ENCODE measurements around the gene SH2D3C.

Gene SH2D3C

DNA sequence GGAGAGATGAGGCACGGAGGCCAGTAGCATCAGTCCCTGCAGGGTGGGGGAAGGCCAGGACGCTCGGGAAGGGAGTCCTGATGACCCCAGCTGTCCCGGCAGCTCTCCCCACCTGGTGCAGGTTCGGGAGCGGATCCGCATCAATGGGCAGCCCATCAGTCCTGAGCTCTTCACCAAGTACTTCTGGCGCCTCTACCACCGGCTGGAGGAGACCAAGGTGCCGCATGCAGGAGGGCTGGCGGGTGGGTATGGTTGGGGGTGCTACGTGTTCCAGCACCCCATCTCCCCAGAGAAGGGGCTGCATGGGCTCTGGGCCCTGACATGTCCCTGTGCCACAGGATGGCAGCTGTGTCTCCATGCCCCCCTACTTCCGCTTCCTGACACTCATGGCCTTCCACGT is 28.4 kb upstream of the SH2D3C start:
- DNase-seq, result no peak

DNA sequence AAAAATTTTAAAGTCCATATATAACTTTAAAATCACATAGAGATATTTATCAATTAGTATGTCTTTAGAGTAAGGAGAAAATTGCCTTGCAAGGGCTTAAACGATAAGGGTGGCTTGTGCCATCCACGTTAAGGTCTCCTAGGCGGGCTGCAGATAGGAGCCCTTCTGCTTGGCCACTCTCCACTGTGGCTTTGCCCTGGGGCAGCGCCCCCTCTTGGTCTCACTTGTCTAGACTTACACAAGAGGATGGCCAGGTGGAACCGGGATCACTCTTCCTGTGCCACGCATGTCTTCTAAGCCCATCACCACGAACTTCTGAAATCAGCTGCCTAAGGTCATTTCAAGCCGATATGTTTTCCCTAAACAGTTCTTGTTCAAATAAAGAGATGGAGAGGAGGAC is 27.2 kb upstream of the SH2D3C start:
- DNase-seq, result no peak

DNA sequence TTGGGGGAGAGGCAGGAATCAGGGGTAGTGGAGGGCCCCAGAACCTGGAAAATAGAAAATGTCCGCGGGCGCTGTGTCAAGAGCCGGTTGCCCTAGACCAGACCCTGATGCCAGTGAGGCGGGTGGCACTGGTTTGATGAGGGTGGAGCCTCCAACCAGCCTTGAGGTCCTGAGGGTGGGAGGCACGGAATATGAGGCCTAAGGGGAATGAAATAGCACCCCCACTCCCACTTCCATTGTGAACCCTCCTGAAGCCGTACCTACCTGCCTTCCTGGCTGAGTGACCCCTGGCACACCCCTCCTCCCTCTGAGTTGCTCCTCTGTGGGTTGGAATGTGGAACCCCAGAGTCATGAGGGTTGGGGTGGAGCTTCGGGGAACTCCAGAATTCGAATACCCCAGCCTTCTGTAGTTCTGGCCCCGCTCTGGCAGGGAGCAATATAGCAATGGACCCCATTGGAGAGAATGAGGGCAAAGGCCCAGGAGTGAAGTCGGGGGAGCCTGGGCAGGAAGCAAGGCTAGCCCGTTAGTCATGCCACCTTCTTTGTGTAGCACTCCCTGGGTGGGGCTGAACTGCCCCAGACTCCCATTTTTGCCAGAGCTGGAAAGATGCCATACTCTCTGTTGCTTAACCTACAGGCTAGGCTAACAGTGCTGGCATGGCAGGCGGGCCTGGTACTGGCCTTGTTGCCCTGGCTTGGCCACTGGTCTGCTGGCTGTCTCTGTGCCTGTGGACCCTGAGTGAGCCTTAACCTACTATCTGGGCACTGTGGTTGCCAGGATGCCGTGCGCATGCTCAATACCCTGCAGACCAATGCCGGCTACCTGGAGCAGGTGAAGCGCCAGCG is 25.3 kb upstream of the SH2D3C start:
- no peak for DNase-seq

DNA sequence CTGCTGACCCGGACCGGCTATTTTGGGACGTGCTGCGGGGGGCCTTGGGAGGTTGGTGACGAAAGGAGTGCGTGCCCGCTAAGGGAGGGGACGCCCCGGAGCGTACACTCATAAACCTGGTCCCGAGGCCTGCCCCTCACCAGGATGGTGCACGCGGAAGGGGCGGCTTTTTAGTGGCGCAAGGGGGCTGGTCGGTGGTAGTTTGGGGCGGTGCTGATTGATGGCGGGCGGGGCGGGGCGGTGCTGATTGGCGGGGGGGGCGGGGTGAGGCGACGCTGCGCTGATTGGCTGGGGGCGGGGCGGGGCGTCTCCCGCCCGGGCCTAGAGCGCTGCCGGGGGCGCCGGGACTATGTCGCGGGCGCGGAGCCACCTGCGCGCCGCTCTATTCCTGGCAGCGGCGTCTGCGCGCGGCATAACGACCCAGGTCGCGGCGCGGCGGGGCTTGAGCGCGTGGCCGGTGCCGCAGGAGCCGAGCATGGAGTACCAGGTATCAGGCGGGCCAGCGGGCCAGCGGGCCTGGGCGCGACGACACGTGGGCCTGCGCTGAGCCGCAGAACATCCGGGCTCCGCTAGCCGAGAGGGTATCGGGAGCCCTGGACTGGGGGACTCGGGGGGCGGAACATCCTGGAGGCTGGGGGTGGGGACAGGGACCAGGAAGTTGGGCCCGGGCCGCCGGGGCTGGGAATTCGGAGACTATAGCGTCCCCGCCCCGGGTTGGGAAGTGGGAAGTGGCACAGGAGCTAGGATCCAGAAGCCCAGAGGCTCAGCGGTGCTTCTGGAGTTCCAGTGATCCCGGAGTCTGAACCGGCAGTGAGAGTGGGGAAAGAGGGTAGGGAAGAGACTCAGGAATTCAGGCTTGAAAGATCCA is 24.3 kb upstream of the SH2D3C start, which contains the start of gene FPGS:
Gene FPGS, plus strand, starts transcription at position 307 of the 868 bp plus-strand sequence. Its CDS starts 43 bp downstream, at position 350.
- DNase-seq, result peak; percentile 70

DNA sequence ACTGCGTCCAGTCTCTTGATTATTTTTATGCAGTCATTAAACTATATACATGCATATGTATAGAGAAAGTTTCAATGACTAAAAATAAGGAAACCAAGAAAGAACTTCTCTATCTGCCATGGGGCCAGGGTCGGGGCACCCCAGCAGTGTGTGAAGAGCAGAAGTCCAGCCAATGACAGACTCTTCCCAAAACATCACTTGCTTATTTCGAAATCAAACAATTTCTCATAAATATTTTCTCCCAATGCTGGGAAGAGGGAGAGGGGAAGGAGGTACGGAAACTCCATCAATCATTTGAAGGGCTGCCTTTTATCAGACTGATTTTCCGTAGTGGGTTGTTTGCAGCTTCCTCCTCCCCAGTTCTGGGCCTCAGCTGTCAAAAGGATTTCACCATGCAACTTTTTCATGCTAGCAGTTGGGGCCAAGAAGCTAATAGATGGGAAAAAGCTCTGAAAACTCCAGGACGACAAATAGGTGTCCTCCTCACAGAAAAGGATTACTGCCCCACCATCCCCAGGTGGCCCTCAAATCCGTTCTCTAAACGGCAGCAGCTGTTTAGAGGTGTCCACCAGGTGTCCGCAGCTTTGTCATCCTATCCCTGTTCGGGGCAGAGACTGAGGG is 23.6 kb upstream of the SH2D3C start:
- DNase-seq, result no peak

DNA sequence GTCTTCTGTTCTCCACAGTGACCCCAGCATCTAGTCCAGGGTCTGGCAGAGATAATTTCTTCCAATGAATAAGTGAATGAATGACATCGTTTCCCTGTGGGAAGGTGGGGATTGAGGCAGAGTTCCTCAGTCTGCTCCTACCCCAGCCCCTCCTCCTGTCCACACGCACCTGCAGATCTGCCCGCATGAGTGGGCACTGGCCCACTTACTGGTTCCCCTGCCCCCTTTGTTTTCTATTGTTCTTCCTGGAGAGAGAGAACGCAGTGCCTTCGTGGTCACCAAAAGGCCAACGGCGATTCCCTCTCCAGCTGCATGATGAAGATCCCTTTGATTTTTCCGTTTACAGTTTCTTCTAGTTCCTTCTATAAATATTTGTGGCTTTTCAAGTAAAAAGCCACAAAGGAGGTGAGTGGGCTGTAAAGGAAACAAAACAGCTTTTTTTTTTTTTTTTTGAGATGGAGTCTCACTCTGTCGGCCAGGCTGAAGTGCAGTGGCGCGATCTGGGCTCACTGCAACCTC is 18.4 kb upstream of the SH2D3C start:
- DNase-seq, result no peak

DNA sequence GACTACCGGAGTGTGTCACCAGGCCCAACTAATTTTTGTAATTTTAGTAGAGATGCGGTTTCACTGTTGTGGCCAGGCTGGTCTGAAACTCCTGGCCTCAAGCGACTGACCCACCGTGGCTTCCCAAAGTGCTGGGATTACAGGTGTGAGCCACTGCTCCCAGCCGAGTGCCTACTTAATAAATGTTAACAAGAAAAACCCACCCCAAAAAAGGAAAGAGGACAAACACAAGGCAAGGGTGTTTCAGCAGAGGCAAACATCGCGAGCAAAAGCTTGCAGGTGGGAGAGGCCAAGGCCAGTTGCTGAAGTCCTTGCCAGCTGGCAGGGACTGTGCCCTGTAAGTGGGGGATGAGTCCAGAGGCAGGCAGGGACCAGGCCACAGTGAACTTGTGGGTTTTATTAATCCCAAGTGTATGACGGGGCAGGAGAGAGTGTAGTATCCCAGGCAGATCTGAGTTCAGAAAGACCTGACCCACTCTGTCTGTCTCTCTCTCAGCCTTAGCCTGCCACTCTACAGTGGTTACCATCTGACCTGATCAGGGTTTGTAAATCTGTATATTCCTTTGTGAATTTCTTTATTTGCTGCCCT is 17.9 kb upstream of the SH2D3C start:
- DNase-seq, result no peak

DNA sequence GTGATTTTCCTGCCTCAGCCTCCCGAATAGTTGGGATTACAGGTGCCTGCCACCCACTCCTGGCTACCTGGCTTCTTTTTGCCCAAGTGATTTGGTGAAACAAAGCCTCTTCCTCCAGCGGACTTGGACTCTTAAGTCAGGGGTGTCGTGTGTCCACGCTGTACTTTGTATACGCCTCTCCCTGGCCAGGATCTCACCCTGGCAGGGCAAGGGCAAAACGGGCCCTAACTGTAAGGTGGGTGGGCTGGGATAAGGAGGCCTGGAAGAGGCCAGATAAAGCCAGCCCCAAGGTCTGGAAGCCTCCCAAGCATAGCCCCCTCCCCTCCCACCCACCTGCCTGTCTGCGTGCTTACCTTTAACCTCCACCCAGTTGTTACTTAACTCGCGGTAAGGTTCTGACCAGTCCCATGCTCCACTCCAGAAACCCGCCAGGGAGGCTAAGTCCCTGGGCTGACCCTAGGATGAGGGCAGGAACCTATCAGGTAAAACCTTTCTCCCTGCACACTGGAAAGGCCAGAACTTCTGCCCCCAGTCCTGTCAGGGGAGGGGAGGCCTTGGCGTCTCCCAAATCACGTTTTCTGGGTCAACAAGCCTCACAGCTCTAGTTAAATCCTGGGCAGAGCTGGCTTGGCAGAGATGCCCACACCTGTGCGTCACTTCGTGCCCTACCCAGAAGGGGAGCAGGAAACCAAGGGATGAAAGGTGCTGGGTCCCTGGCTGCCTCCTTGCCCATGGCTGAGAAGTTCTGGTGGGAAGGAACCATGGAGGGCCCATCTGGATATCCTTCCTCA is 15.7 kb upstream of the SH2D3C start:
- no peak for DNase-seq

DNA sequence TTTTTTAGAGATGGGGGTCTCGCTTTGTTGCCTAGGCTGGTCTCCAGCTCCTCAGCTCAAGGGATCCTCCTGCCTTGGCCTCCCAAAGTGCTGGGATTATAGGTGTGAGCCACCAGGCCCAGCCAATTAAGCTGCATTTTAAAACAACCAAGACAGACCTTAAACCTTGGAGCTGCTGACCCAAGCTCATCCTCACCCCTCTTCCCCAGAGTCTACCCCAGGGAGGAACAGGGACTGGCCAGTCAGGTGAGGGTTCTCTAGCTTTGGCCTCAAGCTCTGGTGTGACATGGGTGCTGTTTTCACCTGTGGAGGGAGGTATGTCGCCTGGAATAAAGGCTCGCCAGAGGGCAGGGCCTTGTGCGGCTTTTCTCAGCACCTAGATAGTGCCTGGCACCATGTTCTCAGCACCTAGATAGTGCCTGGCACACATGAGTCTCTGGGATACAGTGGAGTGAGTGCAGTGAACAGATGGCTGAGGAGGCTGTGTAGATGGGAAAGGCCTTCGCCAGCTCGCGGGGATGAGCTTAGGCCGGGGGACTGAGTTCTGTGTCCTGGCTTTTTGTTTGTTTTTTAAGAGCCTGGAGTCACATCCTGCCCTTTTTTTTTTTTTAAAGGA is 14.7 kb upstream of the SH2D3C start:
- no peak for DNase-seq

DNA sequence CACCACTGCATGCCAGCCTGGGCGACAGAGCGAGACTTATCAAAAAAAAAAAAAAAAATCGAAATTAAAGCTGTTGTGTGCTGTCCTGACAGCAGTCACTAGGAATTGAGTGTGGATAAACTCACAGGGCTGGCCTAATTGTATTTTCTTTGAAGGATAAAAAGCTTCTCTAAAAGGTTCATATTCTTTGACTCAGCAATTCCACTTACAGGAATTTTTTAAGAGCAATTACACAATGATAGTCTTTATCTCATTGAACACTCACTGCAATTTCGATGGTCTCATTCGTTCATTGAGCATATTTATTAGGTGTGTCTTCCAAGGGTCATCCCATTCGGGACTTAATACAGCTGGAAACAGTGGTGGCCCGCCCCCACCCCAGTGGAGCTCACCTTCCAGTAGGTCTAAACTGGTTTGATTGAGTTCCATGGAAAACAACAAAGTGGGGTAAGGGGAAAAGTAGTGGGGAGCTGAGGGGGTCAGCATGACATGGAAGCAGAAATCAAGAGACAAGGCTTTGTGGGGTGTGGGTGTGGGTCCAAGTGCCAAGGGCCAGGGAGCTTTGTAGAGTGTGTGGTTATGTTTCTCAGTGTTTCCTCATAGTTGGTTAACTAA is 14.1 kb upstream of the SH2D3C start:
- DNase-seq, result no peak

DNA sequence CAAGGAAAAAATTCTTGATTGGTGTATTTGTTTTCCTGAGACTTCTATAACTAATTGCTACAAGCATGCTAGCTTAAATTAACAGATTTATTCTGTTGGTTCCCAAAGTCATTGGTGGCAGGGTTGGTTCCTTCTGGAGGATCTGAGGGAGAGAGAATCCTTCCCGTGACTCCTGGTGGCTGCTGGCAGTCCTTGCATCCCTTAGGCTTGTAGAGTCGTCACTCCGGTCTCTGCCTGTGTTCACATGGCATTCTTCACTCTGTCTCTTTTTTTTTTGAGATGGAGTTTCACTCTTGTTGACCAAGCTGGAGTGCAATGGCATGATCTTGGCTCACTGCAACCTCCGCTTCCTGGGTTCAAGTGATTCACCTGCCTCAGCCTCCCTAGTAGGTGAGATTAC is 12.6 kb upstream of the SH2D3C start:
- DNase-seq, result no peak

DNA sequence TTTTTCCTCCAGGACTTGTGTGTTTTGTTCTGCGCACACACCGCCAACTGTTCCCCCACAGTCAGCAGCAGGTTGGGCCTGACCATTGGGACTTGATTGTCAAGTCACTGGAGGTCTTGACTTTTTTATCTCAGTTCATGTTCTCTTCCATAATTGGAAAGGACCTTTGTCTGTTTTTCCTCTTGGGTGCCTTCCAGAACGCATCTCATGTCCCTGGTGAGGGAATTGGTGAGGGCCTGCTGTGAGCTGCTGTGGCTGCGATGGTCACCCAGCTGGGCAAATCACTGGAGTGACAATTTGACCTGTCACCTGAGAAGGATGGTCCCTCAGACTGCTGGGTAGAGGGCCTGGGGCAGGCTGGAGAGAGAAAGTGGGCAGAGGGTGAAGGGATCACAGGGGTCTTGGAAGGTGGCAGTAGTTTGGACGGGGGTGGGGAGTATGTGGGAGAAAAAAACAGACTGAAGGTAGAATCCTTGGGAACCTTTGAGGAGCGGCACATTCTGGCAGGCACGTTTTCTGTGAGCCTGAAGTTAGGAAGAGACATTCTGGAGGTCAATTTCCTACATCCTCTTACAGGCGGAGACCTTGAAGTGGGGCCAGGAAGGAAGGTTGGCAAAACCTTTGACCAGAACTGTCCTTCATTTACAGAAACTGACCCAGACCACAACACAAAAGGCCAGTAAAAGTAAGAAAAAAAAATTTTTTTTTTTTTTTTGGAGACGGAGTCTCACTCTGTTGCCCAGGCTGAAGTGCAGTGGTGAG is 11.8 kb upstream of the SH2D3C start:
- no peak for DNase-seq

DNA sequence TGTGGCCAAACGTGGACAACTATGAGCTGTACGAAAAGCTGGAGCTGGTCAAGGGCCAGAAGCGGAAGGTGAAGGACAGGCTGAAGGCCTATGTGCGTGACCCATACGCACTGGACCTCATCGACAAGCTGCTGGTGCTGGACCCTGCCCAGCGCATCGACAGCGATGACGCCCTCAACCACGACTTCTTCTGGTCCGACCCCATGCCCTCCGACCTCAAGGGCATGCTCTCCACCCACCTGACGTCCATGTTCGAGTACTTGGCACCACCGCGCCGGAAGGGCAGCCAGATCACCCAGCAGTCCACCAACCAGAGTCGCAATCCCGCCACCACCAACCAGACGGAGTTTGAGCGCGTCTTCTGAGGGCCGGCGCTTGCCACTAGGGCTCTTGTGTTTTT is 10.7 kb upstream of the SH2D3C start:
- no peak for DNase-seq

DNA sequence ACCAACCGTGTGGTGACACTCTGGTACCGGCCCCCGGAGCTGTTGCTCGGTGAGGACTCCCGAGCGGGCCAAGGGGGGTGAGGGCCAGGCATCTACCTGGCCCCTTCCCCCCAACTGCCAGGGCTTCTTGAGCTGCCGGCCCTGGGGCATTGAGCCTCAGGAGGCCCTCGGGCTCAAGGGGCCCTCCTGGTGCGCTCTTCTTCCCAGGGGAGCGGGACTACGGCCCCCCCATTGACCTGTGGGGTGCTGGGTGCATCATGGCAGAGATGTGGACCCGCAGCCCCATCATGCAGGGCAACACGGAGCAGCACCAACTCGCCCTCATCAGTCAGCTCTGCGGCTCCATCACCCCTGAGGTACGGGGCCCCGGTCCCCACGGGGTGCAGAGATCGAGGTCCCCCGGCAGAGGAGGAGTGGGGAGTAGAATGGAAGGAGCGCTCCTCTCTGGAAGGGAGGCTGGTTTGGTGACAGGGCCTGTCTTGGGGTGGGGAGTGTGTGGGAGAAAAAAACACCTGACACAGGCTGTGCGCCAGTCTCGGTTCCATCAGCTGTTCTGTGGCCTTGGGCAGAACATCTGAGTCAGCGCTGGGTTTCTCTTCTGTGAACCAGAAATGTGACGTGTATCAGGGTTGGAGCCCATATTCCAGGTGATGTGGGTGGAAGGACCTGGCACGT is 10.0 kb upstream of the SH2D3C start:
- no peak for DNase-seq

DNA sequence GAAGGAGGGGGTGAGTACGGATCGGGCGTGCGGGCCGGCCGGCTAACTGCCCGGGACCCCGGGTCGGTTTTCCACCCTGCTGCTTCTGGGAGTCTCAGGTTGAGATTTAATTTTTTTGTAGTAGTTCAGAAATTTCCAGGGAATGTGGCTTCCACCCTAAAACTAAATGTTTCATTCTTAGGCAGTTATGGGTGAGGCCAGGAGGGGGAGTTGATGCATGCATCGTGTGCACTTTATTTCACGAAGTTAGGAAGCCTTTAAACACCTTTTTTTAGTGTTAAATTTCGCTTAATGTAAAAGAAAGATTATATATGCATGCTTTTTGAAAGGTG is 8.3 kb upstream of the SH2D3C start:
- DNase-seq, result no peak

DNA sequence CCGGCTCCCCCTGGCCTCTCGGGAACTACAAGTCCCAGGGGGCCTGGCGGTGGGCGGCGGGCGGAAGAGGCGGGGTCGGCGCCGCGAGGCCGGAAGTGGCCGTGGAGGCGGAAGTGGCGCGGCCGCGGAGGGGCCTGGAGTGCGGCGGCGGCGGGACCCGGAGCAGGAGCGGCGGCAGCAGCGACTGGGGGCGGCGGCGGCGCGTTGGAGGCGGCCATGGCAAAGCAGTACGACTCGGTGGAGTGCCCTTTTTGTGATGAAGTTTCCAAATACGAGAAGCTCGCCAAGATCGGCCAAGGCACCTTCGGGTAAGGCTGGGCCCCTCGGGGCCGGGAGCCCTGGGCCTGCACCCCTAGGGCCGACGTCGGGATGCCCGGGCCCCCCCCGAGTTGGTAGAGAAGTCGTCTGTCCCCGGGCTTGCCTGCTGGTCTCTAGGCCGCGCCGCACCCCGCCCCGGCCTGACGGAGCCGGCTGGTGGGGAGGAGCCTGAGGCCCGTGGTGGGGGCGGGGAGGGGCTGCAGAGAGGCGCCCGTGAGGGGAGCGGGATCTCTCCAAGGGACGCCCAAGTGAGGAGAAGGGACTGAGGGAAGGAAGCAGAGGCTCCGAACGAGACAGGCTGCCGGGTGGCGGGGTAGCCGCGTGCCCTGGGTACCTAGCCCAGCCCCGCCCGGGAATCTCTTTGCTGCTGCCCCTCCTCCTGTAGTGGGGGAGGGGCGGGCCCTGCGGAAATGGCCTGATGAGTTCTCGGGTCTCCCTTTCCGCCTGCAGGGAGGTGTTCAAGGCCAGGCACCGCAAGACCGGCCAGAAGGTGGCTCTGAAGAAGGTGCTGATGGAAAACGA is 7.7 kb upstream of the SH2D3C start, which contains the start of gene CDK9:
Gene CDK9, plus strand, starts transcription at position 102 of the 840 bp plus-strand sequence. Its CDS starts 115 bp downstream, at position 217.
- DNase-seq, result peak; percentile 88

DNA sequence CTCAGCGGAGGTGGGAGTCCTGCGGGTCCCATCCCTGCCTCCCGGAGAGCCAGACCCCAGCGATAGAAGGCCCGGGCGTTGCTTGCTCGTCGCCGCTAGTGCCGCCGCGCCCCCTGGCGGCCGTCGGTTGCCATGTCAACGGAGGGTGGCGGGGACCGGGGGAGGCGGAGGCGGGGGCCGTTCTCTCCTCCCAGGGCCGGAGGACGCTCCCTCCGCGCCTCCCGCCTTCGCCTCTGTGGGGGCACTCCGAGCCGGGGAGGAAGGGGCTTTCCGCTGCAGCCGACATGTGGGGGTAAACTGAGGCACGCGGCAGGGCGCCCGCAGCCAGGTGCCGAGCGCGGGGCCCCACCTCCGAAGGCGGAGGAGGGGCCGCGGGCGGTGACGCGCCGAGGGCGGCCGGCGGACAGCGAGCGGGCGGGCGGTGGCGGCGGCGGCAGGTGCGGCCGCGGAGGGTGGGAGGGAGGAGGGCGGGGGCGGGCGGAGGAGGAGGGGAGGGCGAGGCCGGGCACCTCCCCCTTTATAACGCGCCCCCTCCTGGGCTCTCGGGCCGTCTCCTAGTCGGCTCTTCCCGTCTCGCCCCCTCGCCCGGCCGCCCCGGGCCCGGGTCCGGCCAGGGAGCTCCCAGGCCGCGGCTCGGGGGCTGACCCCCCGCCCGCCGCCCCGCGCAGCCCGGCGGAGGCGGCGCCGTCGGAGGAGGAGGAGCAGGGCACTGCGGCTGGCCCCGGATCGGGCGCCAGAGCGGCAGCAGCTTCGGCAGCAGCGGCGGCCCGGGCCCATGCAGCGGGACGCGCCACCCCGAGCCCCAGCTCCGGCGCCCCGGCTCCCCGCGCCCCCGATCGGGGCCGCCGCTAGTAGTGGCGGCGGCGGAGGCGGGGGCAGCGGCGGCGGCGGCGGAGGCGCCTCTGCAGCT is 6.8 kb upstream of the SH2D3C start:
- peak; percentile 87 for DNase-seq
